GM21390 (cell line): Measurements from ENCODE around the gene KATNBL1.

Experiments
- ATAC-seq: cut with Tn5 transposase; IDR thresholded peaks from one replicate; pipeline ENCODE4 v1.9.1; 2021; ENCODE audit not compliant: unreplicated experiment

KATNBL1 gene

DNA sequence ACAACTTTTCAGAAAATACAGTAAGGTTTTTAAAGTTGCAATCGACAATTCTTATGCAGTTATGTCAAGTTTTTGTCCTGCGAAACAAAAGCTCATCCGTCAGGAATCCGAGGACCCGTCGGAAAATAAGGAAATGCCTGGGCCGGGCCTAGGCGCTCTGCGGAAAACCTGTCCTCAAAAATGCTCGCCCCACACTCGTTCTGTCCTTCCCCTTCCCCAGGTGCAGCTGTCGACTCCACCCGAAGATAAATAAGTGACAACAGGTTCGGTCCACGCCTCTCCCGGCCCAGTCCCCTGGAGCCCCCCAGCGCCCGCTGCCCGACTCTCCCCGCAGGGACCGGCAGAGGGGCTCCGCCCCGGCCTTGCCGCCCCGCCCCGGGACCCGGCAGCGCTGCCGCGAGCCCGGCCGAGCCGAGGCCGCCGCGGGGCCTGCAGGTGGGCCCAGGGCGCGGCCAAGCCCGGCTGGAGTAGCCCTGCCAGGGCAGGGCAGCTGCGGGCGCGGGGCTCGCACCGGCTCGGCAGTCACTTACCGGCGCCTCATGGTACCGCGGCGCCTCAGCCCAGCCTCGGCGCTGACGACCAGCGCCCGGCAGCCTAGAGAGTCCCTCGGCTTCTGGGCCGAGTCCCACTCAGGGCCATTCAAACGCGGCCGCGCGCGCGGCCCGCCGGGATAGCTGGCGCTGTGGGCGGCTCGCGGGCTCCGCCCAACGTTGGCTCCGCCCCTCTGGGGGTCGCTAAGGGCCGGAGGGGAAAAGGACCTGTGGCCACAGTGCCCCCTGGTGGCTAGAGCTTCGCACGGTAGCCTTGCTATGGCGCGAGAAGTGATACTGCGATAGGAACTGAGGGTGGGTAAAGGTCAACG, at the start of gene KATNBL1:
TSS of gene KATNBL1 (minus strand) at position 676 of the 862 bp plus-strand sequence. CDS start 46,420 bp downstream, outside the sequence.
- ATAC-seq, result peak; percentile 96

DNA sequence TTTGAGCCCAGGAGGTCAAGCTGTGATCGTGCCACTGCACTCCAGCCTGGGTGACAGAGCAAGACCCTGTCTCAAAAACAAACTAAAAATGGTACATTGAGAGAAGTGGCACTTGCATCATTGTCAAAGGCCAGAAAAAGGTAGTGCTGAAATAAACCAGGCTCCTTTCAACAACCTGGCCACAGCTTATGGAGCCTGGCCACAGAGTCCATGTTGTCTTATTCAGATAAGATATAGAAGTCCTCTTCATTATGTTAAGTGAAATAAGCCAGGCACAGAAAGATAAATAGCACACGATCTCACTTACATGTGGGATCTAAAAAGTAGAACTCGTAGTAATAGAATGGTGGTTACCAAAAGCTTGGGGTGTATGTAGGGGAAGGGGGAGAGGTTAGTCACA, 49.7 kb upstream of the KATNBL1 start:
- no peak for ATAC-seq

- no peak for ATAC-seq
Observed at GRCh38 chr15:34258151-34258550, 48.3 kb upstream of the KATNBL1 start.

DNA sequence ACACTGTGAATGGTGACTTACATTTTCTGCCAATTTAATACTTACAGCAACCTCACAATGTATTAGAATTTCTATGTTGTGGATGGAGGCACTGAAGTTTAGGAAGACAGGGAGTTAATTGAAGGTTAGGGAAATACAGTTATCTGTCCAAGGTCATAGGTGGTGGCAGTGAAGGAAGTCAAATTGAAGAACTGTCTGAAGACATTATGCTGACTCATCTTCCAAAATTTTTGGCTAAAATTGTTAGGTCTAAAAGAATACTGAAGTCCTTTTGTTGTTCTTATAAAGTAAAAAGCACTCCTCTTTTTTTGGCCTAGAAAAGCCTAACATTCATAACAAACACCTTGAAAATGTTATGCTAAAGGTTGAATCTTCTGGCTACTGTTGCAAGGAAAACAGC, 42.6 kb upstream of the KATNBL1 start:
- no peak for ATAC-seq

DNA sequence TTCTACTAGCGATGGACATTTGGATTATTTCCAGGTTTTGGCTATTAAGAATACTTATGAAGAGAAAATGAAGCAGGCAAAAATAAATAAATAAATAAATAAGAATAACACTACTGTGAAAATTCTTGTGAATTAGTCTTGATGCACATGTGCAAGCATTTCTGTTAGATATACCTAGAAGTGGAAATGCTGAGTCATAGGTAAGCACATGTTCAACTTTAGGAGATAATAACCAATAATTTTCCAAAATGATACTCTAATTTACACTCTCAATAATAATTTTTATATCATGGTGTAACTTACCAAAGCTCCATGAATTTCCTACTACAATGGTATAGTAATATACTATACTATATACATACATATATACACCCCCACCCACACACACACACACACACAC, 38.3 kb upstream of the KATNBL1 start:
- no peak for ATAC-seq

GRCh38 chr15:34246276-34246976, 36.5 kb upstream of the KATNBL1 start:
- ATAC-seq, result no peak

- no peak for ATAC-seq
Observed at GRCh38 chr15:34243226-34243625, 33.3 kb upstream of the KATNBL1 start.

GRCh38 chr15:34242331-34242710, 32.4 kb upstream of the KATNBL1 start:
- ATAC-seq, result no peak

DNA sequence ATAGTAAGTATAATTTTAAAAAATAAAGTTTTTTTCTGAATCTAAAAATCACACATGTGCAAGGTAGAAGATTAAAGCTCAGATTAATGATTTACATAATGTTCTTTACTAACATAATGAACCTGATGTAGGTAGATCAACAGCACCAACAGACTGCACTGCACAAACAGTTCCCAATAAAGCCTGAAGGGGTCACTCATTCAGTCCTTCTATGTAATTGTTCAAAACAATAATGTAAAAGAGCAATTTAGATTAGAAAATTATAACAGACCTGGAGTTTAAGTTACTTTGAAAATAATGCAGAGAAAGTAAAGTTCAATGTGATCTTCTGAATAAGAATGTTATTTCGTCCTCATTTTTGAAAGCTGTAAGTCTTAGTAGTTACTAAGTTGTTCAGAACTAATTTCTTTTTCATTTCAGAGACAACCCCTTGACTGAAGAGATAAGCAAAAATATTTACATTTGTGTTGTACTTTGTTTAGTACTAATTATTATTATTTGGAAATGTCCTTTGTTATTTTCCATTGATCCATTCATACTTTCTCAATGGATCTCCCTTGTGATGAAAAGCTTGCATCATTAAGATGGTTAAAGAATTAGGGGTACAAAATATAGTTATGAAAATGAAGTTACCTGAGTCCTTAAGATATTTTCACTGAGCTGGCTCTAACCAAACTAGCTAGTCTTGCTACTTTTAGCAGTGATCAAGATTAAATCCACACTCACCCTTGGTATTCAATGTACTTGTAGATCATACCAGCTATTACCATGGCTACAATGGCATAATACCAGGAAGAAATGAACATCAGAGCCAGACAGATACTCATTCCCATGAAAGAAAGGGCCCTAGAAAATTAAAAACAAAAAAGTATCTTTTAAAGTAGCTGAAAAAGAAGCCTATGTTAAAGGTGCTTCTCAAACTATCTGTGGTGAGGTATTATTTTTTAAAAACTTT, 31.8 kb upstream of the KATNBL1 start:
- ATAC-seq, result peak; percentile 63

DNA sequence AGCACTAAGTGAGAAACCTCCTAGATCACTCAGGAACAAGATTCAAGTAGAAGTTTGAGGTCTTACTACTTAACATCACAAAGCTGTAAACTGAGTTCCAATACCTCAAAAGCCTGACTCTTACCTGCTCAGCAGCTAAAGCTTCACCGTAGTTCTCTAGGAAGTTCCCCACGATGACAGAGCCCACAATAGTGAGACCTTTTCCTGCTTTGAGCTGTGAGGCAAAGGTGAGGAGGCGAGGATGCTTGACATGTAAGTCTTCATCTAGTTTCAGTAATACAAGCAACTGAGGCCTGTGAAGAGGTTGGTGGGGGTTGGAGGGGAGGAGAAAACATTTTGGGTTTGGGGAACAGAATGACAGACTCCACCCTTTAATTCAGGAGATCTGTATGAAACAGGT, 30.6 kb upstream of the KATNBL1 start:
- no peak for ATAC-seq

DNA sequence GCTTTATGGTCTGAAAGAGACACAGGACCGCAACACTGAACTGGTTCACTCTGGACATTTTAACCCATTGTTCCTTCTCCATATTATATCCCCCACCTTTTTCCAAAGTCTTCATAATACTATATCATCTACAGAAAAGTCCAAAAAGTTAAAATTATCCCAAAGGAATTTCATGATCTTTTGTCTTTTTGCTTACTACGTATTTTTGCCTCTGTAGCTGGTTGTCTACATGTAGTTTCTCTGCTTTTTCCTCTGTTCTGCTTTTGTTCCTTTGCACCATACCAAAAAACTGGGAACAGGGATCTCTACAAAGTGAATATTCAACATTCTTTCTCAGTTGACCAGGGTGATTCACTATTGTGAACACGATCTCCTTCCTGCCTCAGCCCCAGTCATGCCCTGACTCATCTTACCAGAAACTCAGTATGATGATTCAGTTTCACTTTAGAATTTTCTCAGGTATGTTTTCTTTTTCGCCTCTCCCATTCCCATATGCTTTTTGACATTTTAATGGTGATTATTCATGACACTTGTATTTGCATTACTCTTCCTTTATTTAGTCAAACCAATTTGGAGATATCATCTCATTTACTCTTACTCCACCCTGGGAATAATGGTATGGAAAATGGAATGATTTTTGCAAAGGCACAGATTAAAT, 29.4 kb upstream of the KATNBL1 start:
- ATAC-seq, result no peak

DNA sequence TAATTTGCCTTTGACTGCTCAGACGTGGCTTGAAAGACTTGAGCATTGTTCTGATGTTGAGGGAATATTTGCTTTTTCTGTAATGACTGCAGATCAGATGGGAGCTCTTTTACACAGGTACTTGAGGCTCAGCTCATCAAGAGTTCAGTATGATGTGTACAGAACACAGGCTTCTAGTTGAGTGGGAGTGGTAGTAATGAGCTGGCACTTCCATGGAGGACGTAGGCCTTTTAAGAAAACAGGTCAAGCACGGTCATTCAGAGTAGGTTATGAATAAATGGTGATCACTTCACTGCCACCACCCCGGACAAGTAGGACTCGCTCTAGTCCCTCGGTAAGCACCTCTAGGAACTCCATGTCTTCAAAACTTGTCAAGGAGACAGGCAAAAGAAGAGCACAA, 23.7 kb upstream of the KATNBL1 start:
- no peak for ATAC-seq

DNA sequence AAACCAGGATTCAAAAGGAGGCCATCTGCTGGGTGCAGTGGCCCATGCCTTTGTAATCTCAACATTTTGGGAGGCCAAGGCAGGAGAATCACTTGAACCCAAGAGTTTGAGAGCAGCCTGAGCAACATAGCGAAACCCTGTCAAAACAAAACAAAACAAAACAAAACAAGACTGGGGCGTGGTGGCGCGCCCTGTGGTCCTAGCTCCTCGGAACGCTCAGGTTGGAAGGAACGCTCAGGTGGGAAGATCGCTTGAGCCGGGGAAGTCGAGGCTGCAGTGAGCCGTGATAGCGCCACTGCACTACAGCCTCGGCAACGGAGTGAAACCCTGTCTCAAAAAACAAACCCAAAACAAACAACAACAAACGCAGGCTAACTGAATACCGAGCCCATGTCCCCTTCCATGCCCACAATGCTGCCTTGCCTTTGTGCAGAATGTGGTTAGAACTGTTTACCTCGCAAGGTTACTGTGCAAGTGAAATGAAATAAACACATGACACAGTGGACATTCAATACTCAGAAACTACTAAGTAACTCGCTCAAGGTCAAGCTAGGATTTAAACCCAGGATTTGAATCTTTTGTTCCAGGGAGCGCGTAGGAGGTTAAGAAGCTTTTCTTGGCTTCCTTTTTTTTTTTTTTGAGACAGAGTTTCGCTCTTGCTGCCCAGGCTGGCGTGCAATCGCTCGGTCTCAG, 14.2 kb upstream of the KATNBL1 start:
- ATAC-seq, result no peak

- no peak for ATAC-seq
Observed at GRCh38 chr15:34217587-34218225, 7.8 kb upstream of the KATNBL1 start.

DNA sequence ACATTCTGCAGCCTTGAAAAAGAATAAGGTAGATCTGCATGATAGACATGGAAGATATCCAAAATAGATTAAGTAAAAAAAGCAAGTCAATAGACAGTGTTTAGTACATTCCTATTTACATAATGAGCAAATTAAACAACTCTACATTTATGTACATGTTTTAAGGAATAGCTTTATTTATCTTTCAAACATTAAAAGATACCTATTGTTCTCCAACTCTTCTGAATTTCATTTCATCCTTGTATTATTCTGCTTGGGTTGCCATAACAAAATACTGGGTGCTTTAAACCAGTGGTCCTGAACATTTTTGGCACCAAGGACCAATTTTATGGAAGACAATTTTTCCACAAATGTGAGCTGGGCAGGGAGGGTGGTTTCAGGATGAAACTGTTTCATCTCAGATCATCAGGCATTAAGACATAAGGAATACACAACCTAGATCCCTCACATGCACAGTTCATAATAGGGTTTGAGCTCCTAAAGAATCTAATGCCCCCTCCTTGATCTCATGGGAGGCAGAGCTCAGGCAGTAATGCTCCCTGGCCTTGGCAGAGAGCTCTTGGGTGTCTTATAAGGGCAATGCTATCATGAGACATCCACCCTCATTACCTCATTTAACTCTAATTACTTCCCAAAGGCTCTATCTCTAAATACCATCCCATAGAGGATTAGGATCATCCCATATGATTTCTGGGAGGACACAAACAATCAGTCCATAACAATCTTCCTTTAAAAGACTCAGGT, 6.8 kb upstream of the KATNBL1 start:
- ATAC-seq, result no peak

DNA sequence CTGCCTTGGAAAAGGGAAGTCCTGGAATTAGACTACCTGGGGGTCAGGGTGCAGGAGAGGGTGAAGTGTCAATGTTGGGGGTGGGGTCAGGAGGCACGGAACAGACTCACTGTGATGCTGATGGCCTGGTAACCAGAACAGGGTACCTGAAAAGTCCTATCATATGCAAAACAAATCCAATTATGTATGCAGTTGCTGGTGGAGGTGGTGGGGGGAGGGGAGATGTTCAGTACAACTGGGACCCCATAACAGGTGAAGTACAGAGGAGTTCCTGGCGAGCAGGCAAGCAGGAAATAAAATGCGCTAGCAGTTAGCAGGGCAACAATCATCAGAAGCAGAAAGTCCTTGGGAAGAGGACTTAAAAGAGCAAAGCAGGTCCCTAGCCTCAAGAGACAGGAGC, 4.2 kb upstream of the KATNBL1 start:
- no peak for ATAC-seq

DNA sequence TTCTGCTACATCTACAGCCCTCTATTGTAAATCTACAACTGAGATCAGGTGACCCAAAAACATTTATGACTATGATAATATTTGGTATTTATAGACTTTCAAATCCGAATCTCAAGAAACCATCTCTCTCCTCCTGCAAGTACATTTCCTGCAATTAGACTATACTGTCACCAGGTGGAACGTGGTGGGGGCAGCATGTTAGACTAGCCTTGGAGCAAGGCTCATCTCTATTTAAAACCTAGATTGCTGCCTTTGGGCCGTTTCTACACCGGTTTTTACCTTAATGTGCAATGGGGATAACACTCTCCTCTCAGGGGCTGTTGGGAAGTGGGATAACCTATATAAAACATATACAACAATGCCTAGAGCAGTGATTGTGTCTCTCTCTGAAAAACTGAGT, 3.8 kb upstream of the KATNBL1 start:
- no peak for ATAC-seq

GRCh38 chr15:34206011-34206410, 3.9 kb downstream of the KATNBL1 start:
- ATAC-seq, result no peak

- ATAC-seq, result no peak
Observed at GRCh38 chr15:34203936-34204335, 6.0 kb downstream of the KATNBL1 start.
